Stimulated activated effector memory CD8-positive, alpha-beta T cell treated with anti-CD3 and anti-CD28 coated beads, Interleukin-12 subunit alpha, Interleukin-12 subunit beta, amount 100 ng/mL, for 72 hours (primary cell): ENCODE data around the gene TOMM20.

ENCODE experiments used
- ATAC-seq: fragments of 150-1000 bp; cut with Tn5 transposase; 2 replicates; pipeline ENCODE4 v1.10.0; 2021
- DNase-seq, 2 donors: peaks; one replicate each; pipeline ENCODE4 v3.0.0; 2021 to 2022; ENCODE audit warnings: low spot score in 2 of 2
- H3K27ac Mint-ChIP-seq: one replicate; pipeline ENCODE4 v1.8.0; 2022; ENCODE audit warnings: mild to moderate bottlenecking, mixed read lengths
- H3K36me3 Mint-ChIP-seq: one replicate; pipeline ENCODE4 v1.8.0; 2022; ENCODE audit warnings: mild to moderate bottlenecking, mixed read lengths
- H3K4me1 Mint-ChIP-seq: one replicate; pipeline ENCODE4 v1.8.0; 2022; ENCODE audit warnings: mixed read lengths
- H3K4me3 Mint-ChIP-seq: one replicate; pipeline ENCODE4 v1.8.0; 2022; ENCODE audit warnings: mild to moderate bottlenecking, mixed read lengths
- H3K9me3 Mint-ChIP-seq: one replicate; pipeline ENCODE4 v1.8.0; 2022; ENCODE audit warnings: mixed read lengths

TOMM20 gene

DNA sequence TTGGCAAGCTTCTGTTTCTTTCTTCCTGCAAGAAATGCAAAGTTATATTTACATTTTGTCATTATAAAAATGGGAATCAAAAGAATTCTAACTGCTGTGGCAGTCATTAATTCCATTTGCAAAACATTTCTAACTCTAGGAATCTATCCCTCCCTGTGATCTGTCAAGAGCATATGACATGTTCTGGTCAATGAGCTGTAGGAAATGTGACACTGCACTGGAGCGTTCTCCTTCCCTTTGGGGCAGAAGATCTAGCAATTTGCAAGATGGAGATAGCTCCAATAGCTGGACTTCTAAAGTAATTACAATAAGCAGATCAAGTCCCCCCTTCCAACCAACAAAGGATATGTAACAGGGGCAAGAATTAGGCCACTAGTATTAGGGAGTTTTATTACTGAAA is 6.3 kb downstream of the TOMM20 start:
- no peak overlapping the region for H3K4me3 Mint-ChIP-seq
- H3K9me3 Mint-ChIP-seq, result no peaks in the 10 kb centered on the region
- peak overlapping the region; percentile 8 for H3K27ac Mint-ChIP-seq
- ATAC-seq, result no peak
- peaks cover 100% of the 10 kb centered on the region for H3K36me3 Mint-ChIP-seq
- H3K4me1 Mint-ChIP-seq, result peaks cover 40% of the 10 kb centered on the region
- DNase-seq, result no peak

DNA sequence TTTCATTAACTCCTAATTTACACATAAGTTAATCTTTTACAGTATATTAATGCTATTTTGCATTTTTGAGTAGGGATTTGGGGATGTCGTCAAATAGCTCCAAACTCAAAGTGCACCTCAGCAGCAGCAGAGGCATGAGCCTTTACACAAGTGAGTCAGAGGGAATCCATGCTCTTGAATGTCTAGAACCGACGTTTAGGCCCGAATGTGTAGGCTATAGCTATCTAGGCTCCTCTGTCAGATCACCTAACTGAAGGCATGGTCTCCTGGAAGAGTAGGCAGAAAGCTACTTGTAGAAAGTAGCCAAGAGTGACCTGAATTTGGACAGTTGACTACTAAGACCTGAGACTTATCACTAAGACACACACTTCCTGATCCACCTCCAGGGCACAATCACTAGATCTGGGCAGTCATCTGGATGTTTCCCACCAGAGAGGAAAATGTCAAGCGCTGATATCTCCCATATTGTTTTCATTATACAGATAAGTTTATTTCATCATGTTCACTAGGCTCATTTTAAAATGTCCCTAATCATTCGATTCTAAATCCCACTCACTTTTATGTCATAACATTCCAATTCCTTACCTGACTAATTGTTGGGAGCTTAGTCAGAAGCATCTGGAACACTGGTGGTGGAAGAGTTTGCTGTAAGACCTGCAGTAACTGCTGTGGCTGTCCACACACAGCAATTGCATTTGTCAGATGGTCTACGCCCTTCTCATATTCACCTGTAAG is 15.3 kb downstream of the TOMM20 start:
- Mint-ChIP-seq H3K36me3 (peaks cover 100% of the 10 kb centered on the region), H3K27ac (no peak overlapping the region), H3K9me3 (no peaks in the 10 kb centered on the region), H3K4me3 (no peak overlapping the region), H3K4me1 (peaks cover 9% of the 10 kb centered on the region)
- no peak for ATAC-seq
- DNase-seq, result no peak

DNA sequence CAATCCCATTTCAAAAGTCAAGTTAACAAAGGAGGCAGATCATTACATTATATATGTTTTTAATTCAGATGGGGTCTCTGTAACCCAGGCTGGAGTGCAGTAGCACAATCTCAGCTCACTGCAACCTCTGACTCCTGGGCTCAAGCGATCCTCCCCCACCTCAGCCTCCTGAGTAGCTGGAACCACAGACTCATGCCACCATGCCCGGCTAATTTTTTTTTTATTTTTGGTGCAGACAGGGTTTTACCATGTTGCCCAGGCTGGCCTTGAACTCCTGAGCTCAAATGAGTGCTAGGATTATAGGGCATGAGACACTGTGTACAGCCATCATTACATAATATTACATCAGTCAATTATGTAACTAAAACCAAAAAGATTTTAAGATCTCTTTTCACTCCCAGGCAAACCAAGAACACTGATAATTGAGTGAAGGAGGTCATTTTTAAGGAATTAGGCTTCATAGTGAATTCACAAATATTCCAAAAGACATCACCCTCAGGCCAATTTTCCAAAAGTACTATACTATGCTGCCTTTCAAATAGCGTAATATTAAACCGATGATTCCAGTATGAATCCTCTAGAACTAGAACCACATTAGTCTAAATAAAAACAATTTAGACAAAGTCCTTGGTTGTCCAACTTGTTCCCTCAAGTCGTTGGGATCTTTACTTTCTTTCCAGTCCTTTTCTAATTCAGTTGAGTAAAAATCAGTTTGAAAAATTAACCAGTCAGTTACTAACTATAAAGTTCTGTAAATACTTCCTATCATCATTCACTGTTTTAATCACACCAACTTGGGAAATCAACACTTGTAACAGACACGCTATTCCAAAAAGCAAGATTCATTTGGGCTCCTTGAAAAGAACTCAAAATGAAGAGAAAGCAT is 16.1 kb downstream of the TOMM20 start:
- H3K36me3 Mint-ChIP-seq, result peaks cover 100% of the 10 kb centered on the region
- peaks cover 11% of the 10 kb centered on the region for H3K4me1 Mint-ChIP-seq
- no peaks in the 10 kb centered on the region for H3K9me3 Mint-ChIP-seq
- DNase-seq, result no peak
- no peak overlapping the region for H3K27ac Mint-ChIP-seq
- no peak for ATAC-seq
- no peak overlapping the region for H3K4me3 Mint-ChIP-seq

DNA sequence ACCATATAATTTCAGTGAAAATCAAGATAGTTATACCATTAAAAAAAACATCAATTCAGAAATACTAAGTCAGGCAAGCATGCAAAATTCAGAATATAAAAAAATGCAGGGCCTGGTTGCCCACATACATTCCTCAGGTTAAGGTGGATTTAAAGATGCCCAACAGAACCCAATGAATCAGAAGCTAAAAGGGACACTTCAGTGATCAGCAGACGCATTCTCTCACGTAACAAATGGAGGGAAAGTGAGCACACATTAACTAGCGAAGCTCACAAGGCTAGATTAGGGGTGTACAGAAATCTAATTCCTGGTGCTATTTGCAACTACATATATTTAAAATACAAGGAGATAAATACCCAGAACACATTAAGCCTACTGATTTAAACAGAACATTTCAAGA is 17.5 kb downstream of the TOMM20 start:
- no peak for DNase-seq
- peaks cover 25% of the 10 kb centered on the region for H3K4me1 Mint-ChIP-seq
- ATAC-seq, result no peak
- H3K4me3 Mint-ChIP-seq, result no peak overlapping the region
- peak overlapping the region; percentile 70 for H3K27ac Mint-ChIP-seq
- peaks cover 100% of the 10 kb centered on the region for H3K36me3 Mint-ChIP-seq
- no peaks in the 10 kb centered on the region for H3K9me3 Mint-ChIP-seq

DNA sequence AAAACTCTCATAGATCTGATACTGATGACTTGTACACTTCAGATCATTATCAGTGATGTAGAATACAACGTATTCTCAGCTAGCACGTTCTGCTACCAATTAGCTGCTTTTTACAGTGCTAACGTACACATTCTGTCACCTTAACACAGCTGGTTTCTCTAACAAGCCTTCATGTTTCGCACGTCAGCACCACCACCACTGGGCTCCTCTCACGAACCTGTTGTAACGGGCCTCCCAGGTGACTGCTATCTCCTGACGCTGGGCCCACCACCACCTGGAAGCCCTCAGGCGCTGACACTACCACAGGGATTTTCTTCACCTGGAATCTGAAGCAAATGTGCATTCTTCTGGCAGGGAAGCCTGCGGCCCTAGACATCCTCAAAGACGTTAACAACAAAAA is 19.8 kb downstream of the TOMM20 start:
- peaks cover 78% of the 10 kb centered on the region for H3K36me3 Mint-ChIP-seq
- ATAC-seq (no peak), DNase-seq (no peak)
- no peak overlapping the region for H3K27ac Mint-ChIP-seq
- peaks cover 44% of the 10 kb centered on the region for H3K4me1 Mint-ChIP-seq
- H3K9me3 Mint-ChIP-seq, result no peaks in the 10 kb centered on the region
- no peak overlapping the region for H3K4me3 Mint-ChIP-seq

DNA sequence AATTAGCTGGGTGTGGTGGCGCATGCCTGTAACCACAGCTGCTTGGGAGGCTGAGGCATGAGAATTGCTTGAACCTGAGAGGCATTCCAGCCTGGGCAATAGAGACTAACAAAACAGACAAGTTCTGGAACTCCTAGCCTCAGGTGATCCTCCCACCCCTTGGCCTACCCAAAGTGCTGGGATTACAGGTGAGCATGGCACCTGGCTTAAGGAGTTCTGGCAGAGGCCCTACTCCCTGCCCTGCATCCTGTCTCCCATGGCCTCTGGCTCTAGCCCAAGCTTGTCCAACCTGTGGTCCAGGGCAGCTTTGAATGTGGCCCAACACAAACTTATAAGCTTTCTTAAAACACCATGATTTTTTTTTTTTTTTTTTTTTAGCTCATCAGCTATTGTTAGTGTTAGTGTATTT is 20.4 kb downstream of the TOMM20 start:
- Mint-ChIP-seq H3K27ac (no peak overlapping the region), H3K4me3 (no peak overlapping the region), H3K36me3 (peaks cover 71% of the 10 kb centered on the region), H3K4me1 (peaks cover 47% of the 10 kb centered on the region), H3K9me3 (no peaks in the 10 kb centered on the region)
- ATAC-seq (no peak), DNase-seq (no peak)

DNA sequence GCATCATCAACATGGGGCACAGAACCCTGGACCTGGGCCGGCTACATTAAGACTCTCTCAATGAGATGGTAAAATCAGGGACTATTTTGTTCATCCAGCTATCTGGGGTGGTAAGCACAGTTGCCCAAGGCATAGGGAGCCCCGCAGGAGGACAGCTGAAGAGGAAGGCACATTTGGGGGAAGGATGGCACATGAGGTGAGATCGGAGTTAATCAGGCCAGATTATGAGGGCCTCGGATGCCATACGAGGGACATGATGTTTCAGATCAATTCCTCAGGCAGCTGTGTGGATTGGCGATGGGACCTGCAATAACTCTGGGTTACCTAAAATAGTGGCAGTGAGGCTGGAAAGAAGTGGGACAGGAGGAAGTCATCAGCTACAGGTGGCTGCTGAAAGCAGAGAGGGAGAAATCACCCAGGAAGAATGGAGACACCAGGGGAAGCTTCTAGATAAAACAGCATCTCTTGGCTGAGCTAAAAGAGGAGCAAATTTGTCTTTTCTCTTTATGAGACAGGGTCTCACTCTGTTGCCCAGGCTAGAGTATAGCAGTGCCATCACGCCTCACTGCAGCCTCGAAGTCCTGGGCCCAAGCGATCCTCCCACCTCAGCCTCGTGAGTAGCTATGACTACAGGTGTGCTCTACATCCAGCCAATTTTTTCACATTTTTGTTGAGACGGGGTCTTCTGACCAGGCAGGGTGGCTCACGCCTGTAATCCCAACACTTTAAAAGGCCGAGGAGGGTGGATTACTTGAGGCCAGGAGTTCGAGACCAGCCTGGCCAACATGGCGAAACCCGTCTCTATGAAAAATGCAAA is 21.1 kb downstream of the TOMM20 start:
- DNase-seq, result no peak
- no peak for ATAC-seq
- H3K4me1 Mint-ChIP-seq, result peaks cover 47% of the 10 kb centered on the region
- H3K9me3 Mint-ChIP-seq, result no peaks in the 10 kb centered on the region
- H3K36me3 Mint-ChIP-seq, result peaks cover 65% of the 10 kb centered on the region
- H3K27ac Mint-ChIP-seq, result peak overlapping the region; percentile 80
- H3K4me3 Mint-ChIP-seq, result no peak overlapping the region

DNA sequence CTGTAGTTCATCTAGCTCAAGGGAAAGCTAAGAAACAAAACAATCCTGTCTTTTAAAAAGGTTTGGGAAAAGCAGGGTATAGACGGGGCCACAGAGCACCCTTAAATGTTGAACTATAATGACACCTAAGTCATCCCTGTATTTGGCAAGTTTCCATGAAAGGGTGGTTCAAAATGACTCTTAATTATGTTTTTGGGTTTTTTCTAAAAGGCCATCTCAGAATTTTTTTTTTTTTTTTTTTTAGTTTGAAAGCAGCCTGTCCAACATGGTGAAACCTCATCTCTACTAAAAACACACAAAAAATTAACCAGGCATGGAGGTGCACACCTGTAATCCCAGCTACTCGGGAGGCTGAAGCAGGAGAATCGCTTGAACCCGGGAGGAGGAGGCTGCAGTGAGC is 22.2 kb downstream of the TOMM20 start:
- H3K9me3 Mint-ChIP-seq, result no peaks in the 10 kb centered on the region

DNA sequence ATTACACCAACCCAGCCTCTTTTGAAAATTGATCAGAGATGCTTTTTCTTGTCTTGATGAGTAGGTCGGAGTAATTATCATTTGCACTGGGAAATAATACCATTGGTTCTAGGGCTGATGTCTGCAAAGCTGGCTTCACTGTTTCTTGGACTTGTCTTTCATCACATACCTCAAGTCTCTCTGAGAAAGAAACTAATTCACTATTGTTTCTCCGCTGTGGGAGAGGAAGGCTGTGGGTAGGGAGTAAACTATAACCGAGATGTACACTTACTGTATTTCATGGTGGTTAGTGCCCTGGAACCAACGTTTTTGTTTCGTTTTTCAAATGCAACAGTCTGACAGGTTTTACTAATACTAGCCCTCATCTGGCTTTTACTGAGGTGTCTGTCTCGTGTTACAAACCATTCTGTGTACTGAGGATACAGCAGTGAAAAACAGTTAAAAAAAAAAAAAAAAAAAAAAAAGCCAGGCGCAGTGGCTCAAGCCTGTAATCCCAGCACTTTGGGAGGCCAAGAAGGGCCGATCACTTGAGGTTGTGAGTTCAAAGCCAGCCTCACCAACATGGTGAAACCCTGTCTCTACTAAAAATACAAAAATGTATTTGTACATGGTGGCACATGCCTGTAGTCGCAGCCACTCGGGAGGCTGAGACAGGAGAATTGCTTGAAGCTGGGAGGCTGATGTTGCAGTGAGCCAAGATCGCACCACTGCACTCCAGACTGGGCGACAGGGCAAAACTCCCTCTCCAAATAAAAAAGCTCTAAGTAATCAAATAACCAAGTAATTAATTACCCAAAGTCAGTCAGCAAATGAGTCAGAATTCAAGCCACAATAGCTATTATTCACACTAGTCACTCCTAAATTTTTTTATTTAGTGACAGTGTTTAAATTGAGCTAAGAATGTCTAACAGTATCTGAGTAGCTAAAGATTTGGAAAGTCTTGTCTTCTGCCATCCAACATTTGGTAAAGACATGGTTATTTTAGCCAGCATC is 23.3 kb downstream of the TOMM20 start:
- ATAC-seq (peak; percentile 91), DNase-seq (peak in 1 of 2 donors; percentile 64)
- peaks cover 43% of the 10 kb centered on the region for H3K36me3 Mint-ChIP-seq
- H3K4me1 Mint-ChIP-seq, result peaks cover 45% of the 10 kb centered on the region
- peak overlapping the region; percentile 91 for H3K27ac Mint-ChIP-seq
- no peaks in the 10 kb centered on the region for H3K9me3 Mint-ChIP-seq
- H3K4me3 Mint-ChIP-seq, result peak overlapping the region; percentile 74

More for the DNA sequence above, 22.2 kb downstream of the TOMM20 start:
- DNase-seq (no peak), ATAC-seq (no peak)
- peaks cover 54% of the 10 kb centered on the region for H3K36me3 Mint-ChIP-seq
- no peak overlapping the region for H3K4me3 Mint-ChIP-seq
- H3K4me1 Mint-ChIP-seq, result peaks cover 52% of the 10 kb centered on the region
- H3K27ac Mint-ChIP-seq, result no peak overlapping the region

DNA sequence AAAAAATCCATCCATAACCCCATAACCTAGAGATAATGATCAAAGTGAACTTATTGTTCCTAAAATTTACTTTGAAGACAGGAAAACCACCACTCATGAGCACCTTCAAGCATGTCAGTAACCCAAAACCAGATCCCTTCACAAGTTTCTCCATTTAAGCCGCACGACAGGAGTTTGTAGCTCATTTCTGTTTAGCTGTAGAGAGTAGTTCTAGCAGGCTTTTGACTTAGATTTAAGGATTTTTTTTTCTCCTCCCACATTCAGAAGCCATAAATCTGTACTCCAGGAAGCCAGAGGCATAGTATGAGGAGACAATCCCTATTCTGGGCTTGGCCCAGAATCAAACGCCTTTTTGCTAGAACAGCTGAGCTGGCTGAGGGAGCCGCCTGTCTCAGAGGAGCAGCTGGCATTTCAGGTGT is 25.6 kb downstream of the TOMM20 start:
- Mint-ChIP-seq H3K36me3 (peaks cover 19% of the 10 kb centered on the region), H3K27ac (no peak overlapping the region), H3K4me1 (peaks cover 43% of the 10 kb centered on the region), H3K9me3 (no peaks in the 10 kb centered on the region), H3K4me3 (no peak overlapping the region)
- ATAC-seq (no peak), DNase-seq (no peak)

DNA sequence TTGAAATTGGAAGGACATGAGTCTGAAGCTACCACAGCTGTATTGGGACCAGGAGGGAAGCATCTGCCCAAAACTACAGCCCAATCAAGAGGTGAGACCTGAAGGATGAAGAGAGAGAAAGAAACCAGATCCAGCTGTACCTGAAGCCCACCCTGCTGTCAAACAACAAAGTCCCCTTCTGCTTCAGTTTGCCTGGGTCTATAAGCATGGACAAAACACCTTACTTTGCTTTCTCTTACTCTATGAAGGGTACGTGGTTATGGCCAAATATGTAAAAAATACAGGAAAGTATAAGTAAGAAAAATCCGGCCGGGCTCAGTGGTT is 26.4 kb downstream of the TOMM20 start:
- Mint-ChIP-seq H3K4me1 (peaks cover 37% of the 10 kb centered on the region), H3K36me3 (peaks cover 11% of the 10 kb centered on the region), H3K27ac (no peak overlapping the region), H3K9me3 (no peaks in the 10 kb centered on the region), H3K4me3 (no peak overlapping the region)
- DNase-seq (no peak), ATAC-seq (no peak)

DNA sequence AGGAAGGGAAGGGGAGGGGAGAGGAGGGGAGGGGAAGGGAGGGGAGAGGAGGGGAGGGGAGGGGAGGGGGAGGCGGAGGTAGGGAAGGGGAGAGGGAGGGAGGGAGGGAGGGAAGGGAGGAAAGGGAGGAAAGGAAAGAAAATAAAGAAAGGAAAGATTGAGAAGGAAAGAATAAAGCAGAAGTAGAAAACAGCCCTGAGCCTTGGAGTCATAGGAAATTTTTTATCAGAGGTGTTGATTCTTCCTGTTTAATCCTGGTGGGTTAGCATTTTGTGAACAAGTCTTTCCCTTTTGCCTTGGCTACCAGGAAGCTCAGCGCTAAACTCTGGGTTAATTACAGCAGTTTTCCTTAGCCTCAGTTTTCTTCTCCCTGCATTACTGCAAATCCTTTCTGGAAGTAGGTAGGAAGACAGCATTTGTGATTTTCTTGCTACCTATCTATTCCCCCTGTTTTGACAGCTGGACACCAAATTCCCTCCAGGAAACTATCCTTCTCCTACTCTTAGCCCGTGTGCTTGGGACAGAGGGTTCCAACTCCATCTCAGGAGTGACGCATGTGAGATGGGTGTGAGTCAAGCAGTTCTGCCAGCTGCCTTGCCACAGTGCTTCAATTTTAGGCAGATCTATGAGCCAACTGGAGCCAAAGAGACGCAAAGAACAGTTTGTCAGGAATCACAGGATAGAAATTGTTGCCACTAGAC is 26.9 kb downstream of the TOMM20 start:
- Mint-ChIP-seq H3K9me3 (no peaks in the 10 kb centered on the region), H3K36me3 (peaks cover 6% of the 10 kb centered on the region), H3K4me3 (no peak overlapping the region), H3K27ac (no peak overlapping the region), H3K4me1 (peaks cover 32% of the 10 kb centered on the region)
- DNase-seq (no peak), ATAC-seq (no peak)

DNA sequence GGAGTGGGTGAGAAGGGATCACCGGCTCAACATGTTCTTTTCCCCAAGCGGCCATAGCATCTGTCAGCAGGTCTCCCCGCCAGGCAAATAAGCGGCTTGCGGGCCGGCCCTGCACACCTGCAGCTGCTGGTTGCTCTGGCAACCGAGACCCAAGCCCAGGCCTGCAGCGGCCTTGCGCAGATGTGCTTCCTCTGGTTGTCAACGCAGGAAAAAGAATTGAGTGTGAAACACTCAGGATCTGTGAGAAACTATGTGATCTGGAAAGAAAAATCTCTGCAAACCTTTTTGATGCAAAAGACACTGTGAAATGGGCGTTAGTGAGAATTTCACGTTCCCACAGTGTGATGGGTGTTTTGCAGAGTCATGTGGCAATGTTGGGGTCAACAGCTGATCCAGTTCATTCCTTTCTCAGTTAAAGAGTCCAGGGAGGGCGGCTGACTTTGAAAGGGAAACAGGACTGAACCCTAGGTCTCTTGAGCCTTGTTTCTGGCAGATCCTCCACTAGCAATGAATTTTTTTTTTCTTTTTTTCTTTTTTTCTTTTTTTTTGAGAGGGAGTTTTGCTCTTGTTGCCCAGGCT is 28.4 kb downstream of the TOMM20 start:
- peaks cover 22% of the 10 kb centered on the region for H3K4me1 Mint-ChIP-seq
- ATAC-seq, result no peak
- H3K36me3 Mint-ChIP-seq, result no peaks in the 10 kb centered on the region
- no peaks in the 10 kb centered on the region for H3K9me3 Mint-ChIP-seq
- no peak overlapping the region for H3K4me3 Mint-ChIP-seq
- no peak for DNase-seq
- H3K27ac Mint-ChIP-seq, result no peak overlapping the region

DNA sequence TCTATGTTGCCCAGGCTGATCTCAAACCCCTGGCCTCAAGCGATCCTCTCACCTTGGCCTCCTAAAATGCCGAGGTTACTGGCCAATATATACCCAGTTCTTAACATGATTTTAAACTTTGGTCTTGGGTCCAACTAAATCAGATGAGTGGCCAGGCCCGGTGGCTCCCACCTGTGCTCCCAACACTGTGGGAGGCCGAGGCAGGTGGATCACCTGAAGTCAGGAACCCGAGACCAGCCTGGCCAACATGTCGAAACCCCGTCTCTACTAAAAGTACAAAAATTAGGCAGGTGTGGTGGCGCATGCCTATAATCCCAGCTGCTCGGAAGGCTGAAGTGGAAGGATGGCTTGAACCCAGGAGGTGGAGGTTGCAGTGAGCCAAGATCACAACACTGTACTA is 29.6 kb downstream of the TOMM20 start:
- no peak overlapping the region for H3K27ac Mint-ChIP-seq
- no peak for ATAC-seq
- H3K4me1 Mint-ChIP-seq, result peaks cover 11% of the 10 kb centered on the region
- H3K9me3 Mint-ChIP-seq, result no peaks in the 10 kb centered on the region
- no peak overlapping the region for H3K4me3 Mint-ChIP-seq
- no peaks in the 10 kb centered on the region for H3K36me3 Mint-ChIP-seq
- no peak for DNase-seq
